Loucy (cell line): ENCODE results near the gene RXRA.

Experiments
- EZH2phosphoT487 ChIP-seq: fragments of 200-600 bp; IDR thresholded peaks from 2 replicates; pipeline ENCODE4 v1.6.1; 2018; ENCODE audit warnings: antibody characterized with exemption, mild to moderate bottlenecking, moderate library complexity, borderline replicate concordance
- TF ChIP-seq, protein P1 (sequence below): fragments of 200-600 bp; sonication (generic); conservative IDR thresholded peaks from 2 replicates; pipeline ENCODE4 v1.5.1; 2014; ENCODE audit warnings: mild to moderate bottlenecking, antibody characterized with exemption, low read length

DNA sequence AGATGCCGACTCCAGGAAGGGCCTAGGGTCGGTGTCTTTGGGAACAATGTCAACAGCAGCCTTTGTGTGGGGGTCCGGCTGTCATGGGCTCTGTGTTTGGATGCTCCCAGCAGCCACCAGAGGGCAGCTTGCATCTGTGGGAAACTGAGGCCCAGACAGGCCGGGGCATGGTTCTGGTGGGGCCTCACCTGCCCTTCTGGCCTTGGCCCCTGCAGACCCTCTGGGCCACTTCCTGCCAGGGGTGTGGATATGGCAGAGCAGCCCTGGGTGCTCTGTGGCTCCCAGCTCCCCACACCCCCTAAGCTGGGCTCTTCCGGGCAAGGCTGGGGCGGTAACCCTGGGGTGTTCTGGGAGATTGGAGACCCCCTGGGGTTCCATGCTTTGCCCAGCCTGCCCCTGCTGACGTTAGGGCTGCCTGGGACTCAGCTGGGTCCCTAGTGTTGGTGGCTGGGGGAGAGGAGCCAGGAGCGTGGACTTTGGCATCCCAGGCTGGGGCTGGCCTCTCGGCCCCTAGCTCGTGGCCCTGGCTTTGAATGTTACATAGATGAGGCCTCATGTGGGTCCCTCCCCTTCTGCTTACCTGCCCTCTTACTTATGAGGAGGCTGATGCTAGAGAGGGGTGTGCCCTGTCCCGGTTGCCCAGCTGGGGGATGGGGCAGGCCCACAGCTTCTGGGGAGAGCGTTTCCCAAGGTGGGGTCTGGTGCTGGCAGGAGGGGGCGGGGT is 38.3 kb downstream of the RXRA start:
- TF ChIP-seq, protein P1, sequence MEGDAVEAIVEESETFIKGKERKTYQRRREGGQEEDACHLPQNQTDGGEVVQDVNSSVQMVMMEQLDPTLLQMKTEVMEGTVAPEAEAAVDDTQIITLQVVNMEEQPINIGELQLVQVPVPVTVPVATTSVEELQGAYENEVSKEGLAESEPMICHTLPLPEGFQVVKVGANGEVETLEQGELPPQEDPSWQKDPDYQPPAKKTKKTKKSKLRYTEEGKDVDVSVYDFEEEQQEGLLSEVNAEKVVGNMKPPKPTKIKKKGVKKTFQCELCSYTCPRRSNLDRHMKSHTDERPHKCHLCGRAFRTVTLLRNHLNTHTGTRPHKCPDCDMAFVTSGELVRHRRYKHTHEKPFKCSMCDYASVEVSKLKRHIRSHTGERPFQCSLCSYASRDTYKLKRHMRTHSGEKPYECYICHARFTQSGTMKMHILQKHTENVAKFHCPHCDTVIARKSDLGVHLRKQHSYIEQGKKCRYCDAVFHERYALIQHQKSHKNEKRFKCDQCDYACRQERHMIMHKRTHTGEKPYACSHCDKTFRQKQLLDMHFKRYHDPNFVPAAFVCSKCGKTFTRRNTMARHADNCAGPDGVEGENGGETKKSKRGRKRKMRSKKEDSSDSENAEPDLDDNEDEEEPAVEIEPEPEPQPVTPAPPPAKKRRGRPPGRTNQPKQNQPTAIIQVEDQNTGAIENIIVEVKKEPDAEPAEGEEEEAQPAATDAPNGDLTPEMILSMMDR = peak; percentile 56
- no peak for TF ChIP-seq EZH2phosphoT487
